ENCODE measurements around the gene ADRM1.
A peak's percentile ranks its signal among the peaks of the same experiment; 100 is the strongest.

The ADRM1 gene

GRCh38 chr20:62345681-62346370 is 43.0 kb downstream of the ADRM1 start:
- DNase-seq: no peak

GRCh38 chr20:62346398-62347150 is 43.8 kb downstream of the ADRM1 start:
- no peak for DNase-seq

GRCh38 chr20:62347151-62347404 is 44.3 kb downstream of the ADRM1 start:
- DNase-seq: no peak

- no peak for DNase-seq
These were observed 44.6 kb downstream of the ADRM1 start for GRCh38 chr20:62347445-62347844.

DNA sequence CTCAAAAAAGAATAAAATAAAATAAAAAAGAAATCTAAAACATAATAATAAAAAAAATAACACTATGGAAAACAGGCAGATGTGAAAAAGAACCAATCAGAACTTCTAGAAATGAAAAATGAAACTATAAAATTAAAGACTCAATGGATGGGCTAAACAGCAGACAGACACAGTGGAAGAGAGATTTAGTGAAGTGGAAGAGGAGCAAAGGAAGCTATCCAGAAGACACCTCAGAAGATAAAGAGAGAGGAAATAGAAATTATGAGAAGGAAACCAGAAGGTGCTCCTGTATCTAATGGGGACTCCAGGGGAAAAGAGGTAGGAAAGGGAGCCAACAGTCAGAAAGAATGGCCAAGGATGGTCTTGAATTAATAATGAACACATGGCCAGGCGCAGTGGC is 45.8 kb downstream of the ADRM1 start:
- no peak for DNase-seq

DNA sequence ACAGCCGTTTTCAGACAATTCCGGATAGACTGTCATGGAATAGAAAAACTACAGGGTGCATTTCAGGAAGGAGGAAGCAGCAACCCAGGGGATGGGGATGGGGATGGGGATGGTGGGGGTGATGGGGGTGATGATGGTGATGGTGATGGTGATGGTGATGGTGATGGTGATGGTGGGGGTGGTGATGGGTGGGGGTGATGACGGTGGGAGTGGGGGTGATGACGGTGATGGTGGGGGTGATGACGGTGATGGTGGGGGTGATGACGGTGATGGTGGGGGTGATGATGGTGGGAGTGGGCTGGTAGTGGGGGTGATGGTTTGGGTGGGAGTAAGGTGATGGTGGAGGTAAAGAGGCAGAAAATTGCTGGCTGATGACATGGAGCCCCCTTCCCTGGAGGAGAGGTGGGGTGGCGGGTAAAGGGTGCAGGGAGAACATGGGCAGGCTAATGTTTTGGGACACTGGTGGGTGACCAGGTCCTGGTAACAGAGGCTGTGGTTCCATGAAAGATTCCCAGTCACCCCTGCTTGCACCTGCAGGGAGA is 46.8 kb downstream of the ADRM1 start:
- DNase-seq: no peak

DNA sequence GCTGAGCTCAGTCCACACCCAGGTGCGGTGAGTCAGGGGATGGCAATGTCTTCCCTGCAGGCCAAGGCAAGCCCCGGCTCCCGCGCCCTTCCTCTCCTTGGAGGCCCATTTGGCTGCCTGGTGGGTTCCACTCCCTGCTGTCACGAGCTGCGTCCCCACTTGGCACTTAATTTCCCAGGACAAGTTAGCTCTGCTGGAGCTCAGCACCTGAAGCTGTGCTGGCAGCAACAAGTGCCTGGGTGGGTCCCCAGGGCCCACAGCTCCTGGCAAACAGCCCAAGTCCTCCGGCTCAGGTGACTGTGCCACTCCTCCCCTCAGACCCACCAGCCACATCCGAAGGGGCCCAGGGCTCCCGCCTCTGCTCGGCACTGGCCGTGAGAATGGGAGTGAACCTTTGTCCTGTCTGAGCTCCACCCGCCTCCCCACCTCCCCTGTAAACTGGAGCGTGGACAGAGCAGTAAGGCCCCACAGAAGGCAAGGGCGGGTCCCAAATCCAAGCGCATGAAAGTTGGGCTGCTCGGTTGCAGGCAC is 47.4 kb downstream of the ADRM1 start:
- DNase-seq: no peak

- DNase-seq: no peak
These were observed 48.0 kb downstream of the ADRM1 start for GRCh38 chr20:62350629-62351422.

GRCh38 chr20:62351469-62352401 is 48.9 kb downstream of the ADRM1 start:
- DNase-seq: no peak

GRCh38 chr20:62352402-62353288 is 49.8 kb downstream of the ADRM1 start:
- DNase-seq: no peak

- DNase-seq: no peak
These were observed 50.7 kb downstream of the ADRM1 start for GRCh38 chr20:62353289-62354030.

- DNase-seq: no peak
These were observed 51.4 kb downstream of the ADRM1 start for GRCh38 chr20:62354031-62354808.

- no peak for DNase-seq
These were observed 52.1 kb downstream of the ADRM1 start for GRCh38 chr20:62354811-62355341.

GRCh38 chr20:62355516-62355877 is 52.7 kb downstream of the ADRM1 start:
- peak; percentile 32 for DNase-seq

- no peak for DNase-seq
These were observed 53.2 kb downstream of the ADRM1 start for GRCh38 chr20:62355878-62356588.

DNA sequence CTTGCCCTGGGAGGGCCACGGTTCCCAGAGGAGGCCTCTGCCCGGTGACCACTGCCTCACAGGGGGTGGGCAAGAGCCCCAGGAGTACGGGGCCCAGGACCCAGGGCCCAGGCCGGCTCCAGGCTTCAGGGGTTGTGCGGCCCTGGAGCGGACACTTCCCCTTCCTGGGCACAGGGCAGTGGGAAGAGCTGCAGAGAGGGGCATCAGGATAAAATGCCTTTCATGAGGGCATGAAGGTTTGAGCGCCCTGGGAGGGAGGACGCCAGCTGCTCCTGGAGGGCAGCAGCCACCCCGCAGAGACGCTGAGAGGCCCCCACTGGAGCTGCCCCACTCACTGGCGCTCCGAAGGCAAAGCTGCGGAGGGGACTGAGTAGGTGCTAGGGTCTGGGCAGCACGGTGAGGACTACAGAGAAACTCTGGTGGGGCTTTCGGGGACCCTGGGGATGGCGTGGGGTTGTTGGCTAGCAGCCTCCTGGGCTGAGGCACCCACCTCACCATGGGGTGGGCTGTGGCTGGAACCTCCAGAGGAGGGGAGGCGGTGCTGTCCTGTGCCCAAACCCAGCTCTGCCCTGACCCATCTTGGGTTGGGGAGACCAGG is 53.9 kb downstream of the ADRM1 start:
- DNase-seq: no peak

GRCh38 chr20:62357187-62357667 is 54.4 kb downstream of the ADRM1 start:
- DNase-seq: peak; percentile 63

DNA sequence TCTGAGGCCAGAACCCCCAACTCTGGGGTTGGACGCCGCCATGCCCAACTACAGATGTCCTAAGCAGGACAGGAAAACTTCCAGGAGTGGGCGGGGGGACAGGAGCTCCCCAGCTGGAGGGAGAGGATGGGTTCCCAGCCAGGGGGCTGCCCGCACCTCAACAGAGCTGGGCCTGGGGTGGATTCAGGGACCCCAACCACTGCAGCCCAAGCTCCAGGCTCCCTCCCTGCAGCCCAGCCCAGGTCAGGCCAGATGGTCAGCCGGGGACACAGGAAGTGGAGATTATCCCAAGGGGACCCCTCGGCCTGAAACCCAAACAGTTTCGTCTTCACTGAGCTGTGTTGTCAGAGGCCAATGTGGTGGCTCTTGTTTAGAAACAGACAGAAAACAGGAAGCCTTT is 54.9 kb downstream of the ADRM1 start:
- DNase-seq: no peak

Measured in fibroblast of upper back skin (primary cell).